HT-29 (cell line): ENCODE measurements around the gene PTPRJ. TPM values are rescaled to one million over a fixed set of nuclear protein-coding genes. Genes with fewer than 3 reads are reported as not detected.

Experiments
- DNase-seq: peaks from one replicate; pipeline ENCODE4 v3.0.0-alpha.2; 2015; ENCODE audit warnings: low spot score
- total RNA-seq: library from RNA; depleted of rRNA; stranded (reverse); fragments of >200 nt; shearing (Covaris generic); gene quantifications from 2 replicates; pipeline ENCODE4 v1.2.3, GENCODE V29; 2014

PTPRJ gene
- total RNA-seq, 1 experiment from 2014 or later: 11.6 TPM

DNA sequence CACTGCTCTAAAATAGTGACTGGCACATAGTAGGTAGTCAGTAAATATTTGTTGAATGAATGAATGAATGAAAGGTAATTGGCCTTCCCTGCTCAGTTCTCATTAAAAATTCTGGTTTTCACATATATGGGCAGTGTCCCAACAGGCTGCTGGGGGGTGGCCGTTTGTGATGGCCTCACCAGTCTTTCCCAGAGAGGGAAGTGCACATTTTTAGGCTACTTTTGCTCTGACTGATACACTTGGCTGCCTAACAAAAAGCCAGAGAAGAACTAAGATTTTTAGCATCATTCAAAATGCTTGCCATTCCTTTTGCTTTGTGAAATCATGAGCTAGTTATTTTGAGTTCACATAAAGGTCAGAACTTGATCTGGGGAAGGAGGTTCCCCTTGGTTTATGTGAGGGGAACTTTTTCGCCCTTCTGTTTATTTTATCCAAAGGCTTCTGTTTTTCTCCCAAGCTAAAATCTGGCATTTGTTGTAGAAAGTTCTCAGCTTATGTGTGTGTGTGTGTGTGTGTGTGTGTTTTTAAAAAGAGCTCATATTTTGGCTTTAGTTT lies 83.1 kb downstream of the PTPRJ start:
- DNase-seq: no peak

DNA sequence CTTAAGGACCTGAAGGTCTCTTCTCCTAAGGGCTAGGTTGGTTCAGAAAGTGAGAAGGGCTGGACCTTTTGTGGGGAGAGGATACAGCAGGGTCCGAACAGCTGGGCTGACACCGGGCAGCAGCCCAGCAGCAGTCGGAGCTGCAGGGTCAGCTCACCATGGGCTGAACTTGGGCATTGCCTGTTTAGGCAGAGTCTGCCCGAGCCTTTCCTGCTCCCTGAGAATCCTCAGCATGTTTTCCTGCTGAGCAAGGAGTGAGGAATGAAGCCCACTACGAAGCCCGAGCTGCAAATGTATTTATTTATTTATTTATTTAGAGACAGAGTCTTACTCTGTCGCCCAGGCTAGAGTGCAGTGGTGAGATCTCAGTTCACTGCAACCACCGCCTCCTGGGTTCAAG lies 83.9 kb downstream of the PTPRJ start:
- DNase-seq: no peak

DNA sequence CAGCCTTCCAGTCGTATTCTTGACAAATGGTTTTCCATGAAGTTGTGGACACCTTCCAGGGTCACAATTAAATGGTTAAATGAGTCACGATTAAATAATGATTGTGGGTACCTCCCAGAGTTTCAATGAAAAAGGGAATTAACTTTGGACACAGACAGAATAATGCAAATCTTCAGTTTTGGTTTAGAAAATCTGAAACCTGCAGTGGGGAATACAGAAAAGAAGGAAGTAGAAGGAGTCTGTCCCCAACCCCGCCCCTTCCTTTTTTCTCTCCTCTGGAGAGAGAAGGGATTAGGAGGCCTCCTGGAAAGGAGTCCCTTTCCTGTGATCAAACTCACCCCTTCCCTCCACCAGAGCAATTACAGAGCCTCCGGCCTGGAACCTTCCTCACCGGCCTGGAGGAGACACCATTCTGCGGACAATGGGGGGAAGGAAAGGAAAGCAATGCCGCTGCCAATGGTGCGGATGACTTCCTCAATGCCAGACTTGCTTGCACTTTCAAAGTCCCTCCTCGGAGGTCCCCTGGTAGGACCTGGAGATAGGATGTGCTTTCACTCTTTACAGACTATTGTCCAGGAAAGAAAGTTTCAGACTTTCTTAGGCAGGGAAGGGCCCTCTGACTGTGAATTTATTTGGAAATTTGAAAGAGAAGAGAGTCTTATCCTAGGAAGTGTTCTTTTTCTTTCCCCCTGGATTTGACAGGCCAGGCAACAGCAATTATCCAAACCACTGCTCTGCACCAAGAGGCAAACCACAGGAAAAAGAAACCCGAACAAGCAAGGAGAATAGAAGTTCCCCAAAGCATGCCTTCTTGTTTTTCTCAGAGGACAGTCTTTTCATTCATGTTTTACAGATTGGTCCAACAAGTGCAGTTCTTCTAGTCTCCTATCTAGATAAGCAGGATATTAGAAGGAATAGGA lies 86.8 kb downstream of the PTPRJ start:
- no peak for DNase-seq

DNA sequence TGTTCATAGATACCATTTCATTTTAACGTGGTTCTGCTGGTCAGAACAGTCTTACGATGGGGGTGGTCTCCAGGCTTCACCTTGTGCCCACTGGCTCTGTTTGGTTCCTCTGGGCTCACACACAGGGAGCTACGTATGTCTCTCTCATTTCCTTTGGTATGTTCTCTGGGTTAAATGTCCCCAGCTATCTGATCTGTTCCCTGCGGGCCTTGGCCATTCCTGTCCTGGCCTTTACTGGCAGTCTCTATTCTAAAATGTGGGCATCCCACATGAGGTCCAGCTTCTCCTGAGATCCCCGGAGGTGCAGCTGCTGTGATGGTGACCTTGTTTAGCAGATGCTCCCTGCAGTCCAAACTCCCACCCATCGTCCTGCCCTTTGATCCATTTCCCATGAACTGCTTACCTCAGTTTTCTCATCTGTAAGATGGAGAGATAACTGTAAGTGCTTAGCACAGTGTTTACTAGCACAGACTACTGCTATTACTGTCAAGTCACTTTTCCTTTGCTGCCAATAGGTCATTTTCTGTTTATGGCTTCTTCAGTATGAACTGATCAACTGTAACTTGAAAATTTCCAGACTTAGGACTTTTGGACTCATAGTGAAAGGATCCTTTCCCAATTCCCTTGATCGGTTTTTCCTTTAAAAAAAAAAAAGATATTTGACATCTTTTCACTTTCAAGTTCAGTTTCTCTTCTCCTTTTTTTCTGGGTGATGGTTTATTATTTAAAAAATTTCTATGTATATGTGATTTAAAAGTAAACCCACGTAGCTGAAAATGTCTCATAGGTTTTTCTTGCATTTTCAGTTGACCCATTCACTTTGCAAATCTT lies 92.9 kb downstream of the PTPRJ start:
- DNase-seq: no peak

DNA sequence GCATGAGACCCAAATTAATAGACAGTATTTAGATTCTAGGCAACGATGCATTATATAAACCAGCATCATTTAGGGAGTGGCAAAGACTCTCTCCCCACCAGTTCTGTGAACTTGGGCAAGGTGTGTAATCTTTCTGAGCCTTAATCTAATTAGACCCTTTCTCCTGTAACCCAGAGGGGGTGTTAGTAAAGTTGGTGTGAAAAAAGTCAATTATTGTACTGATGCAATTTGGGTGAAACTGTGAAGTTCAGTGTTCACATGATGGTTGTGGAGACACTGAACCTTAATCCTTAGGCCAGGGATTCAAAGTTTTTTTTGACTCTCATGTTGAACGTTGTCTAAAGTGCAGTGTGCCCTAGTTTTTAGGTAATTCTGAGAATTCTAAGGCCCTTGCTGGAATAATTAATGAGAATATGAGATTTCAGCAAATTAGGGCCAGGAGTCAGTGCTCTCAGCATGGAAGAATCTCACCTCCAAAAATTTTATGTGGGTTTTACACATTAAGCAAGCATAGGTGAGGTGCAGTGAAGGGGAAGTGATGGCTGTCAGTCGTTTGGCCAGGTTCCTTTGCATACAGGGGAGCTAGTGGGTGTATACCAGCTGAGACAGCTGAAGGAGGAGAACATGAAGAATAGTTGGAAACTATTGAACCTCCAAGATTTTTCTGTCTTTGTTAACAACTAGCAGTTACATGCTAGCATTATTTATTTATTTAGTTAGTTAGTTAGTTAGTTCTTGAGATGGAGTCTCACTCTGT lies 94.2 kb downstream of the PTPRJ start:
- no peak for DNase-seq

DNA sequence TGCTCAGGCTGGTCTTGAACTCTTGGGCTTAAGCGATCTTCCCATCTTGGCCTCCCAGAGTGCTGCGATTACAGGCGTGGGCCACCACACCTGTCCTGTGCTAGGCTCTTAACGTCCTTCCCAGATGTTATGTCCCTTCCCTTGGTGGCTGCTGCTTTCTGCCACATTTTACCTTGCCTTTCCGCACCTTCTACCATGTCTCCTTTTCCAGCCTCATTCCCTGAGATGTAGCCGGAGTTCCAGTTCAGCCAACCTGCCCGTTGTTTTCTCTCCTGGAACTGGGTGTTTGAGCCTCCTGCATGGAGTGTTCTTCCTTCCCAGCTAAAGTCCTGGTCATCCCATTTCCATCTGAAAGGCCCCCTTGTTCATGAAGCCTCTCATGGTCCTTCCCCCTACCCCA lies 95.3 kb downstream of the PTPRJ start:
- DNase-seq: no peak

DNA sequence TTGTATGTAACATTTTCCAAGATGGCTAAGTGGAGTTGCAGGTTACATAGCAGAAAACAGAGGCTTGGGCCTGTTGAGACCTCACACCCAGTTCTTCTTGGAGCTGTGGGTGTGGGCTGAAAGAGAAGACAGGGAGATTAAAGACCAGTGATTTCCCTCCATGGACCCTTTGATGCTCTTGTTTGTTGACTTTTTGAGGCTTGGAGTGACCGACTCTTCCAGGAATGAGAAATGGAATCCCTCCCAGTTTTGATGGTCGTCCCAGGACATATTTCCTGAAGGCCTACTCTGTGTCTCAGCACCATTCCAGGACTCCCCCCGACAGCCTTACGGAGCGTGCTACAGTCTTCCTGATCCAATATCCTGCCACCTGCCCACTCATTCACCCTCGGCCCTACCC lies 96.9 kb downstream of the PTPRJ start:
- DNase-seq: no peak

DNA sequence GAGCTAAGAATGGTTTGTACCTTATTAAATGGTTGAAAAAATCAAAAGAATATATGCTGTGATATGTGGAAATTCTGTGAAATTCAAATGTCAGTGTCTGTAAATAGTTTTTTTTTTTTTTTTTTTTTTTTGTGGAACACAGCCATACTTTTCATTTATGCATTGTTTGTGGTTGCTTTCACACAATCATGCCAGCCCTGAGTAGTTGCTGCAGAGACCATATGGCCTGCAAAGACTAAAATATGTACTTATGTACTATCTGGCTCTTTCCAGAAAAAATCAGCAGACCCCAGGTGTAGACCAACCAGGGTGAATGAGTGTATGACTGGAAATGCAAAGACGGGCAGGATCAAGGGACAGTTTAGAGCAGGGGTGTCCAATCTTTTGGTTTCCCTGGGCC lies 98.3 kb downstream of the PTPRJ start:
- DNase-seq: no peak

DNA sequence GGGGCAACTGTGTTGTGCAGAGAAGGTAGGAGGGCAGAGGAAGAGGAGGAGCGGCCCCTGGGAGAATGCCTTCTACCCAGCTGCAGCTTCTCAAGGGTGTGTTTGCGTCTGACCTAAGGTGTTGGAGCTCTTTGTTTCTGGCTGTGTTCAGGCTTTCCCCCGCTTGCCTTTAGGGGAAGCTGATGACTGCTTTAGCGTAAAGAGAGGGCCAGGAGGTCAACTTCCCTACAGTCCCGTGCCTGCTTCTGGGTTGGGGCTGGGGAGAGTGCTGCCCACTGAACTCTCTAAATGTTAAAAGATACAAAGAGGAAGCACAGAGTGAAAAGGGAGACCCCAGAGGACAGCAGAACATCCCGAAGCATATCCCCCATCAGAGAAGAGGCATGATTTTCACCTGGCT lies 99.2 kb downstream of the PTPRJ start:
- DNase-seq: no peak

DNA sequence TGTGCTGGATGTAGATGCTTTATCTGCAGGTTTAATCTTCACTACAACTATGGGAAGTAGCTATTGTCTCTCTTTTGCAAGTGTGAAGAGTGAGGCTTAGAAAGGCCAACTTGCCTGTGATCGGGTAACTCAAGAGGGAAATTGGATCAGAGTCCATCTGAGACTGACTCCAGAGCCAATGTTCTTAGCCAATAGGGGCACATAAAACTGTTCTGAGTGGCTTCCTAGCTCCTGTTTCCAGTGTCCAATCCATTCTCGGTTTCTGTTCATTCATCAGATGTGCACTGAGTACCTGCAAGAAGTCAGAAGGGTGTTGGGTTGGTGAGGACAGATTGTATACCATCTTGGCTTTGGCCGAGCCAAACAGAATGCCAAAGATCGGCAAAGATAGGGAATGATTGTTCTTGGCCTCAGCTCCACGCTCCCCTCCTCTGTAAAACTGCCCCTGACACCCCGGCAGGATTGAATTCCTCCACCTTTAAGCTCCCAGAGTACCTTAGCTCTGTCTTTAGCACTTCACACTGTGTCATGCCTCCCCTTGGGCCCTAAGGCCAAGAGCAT lies 100.0 kb downstream of the PTPRJ start:
- DNase-seq: no peak

DNA sequence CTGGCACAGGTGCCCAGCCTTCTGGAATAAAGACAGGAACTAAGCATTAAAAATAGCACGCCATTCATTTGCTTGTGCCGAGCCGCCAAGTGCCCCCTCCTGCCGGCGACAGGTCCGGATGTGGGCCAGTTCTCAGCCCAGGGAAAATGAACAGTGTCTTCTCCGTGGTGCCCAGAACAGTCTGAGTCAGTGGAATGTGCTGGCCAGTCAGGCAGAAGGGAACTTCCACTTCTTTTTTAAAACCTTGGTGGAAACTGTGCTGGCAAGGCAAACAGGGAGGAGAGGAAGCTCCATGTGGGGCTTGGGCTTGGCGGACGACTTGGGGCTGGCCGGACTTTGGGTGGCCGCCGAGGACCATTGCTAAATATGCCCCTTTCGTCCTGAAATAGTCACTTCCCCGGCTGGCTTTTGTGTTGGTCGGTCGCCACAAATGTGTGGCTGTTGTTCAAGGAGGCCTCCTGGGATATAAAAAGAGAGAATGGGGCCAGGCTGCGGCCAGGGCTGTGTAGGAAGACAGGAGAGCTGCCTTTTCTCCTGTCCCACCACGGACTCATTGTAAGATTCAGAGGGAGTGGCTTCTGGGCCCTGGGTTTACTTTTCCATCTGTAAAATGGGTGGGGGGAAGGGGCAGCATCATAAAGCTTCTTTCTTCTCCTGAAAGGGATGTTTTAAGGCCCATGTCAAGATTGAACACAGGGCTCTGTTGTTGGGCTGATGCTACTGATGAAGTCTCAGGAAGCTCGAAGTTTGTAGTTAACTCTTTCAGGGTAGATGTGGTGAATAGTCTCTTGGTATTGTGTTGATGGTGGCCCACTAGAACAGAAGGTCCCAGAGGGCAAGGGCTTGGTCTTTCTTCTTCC lies 101.0 kb downstream of the PTPRJ start:
- no peak for DNase-seq

DNA sequence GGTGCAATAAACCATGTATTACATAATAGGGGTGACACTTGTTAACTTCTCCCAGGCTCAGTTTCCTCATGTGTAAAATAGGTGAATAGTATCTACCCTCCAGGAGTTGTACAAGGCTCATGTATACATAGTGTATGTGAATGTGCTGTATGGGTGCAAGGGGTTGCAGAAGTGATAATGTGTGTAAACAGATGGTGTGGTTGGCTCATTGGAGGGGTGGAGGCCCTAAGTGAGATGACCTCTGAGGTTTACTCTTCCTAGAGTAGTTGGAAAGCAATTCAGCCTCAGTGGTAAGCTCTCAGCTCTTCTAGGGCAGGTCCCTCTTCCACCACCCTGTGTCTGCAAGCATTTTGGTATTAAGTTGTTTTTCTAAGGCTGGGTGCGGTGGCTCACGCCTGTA lies 102.4 kb downstream of the PTPRJ start:
- no peak for DNase-seq

DNA sequence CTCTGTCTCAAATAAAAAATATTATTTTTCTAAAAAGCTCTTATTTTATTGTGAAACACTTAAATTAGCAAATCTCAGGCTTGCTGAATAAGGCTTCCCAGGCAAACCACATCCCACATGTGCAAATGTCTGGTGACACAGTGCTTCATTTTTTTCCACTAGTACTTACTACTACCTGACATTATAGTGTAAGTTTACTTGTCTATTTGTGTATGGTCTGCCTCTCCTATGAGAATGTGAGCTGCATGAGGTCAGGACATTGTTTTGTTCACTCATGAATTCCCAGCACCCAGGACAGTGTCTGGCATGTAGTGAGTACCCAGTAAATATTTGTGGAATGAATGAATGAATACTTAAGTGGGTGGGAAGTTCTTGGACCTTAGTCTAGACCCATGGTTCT lies 103.1 kb downstream of the PTPRJ start:
- DNase-seq: no peak

DNA sequence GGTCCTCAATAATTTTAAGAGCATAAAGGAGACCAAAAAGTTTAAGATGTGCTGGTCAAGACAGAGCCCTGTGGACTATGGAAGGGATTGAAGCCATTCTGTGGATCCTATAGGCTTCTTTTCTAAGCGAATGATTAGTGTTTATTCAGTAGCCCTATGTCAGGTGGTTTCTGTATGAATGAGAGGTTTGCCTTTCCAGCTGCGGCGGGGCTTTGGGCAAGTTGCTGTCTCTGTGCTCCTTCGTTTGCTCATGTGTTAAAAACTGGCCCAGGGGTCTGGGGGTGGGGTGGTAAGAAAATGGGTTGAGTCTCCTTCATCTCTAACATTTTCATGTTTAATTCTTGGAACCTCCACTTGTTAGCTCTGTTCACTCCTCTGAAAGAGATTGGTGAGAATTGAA lies 105.3 kb downstream of the PTPRJ start:
- no peak for DNase-seq

- no peak for DNase-seq
These were observed 107.1 kb downstream of the PTPRJ start for GRCh38 chr11:48087422-48087821.

DNA sequence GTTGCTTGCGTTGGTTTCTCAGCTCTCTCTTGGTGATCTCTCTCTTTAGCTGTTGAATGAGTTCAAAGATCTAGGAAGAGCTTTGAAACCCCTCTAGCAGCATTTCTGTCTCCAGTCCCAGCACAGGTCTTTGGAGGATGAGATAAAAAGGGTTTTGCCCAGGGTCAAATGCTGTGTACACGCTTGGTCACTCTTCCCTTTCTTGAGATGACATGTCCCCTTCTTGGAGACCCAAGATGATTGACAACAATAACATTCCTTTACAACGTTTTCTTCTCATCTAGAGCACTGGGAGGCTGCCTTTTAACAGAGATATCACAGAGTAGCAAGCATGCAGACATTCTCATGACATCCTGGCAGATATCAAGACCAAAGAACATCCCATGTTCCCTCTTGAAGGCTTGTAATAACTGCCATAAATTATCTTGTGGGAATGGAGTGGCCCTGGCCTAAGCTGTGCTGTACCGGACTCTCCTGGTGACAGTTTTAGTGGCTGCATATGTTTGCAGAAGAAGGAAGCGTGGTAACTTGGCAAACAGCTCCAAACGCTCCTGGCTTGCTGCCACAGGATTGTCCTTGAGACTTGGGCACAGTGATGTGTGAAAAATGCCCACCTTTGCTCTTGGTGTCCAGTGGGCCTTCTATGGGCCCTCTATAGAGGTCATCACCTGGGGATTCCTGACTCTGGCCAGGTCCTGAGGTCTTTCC lies 107.8 kb downstream of the PTPRJ start:
- DNase-seq: peak; percentile 85

DNA sequence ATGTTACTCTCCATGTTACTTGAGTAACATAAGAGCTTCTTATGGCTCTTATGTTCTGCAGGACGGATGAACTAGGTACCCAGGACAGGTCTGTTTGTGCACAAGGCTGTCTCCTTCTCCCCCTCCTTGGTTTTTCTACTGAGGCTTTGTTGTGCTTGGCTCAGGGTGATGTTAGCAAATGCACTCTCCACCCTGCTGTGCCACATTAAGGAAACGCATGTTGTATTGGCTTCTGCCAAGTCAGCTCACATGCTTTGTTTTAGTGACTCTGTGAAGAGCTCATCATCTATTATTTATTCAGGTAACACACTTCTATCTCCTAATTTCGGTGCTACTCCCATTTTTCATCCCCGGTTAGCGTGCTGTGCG lies 108.3 kb downstream of the PTPRJ start:
- no peak for DNase-seq

DNA sequence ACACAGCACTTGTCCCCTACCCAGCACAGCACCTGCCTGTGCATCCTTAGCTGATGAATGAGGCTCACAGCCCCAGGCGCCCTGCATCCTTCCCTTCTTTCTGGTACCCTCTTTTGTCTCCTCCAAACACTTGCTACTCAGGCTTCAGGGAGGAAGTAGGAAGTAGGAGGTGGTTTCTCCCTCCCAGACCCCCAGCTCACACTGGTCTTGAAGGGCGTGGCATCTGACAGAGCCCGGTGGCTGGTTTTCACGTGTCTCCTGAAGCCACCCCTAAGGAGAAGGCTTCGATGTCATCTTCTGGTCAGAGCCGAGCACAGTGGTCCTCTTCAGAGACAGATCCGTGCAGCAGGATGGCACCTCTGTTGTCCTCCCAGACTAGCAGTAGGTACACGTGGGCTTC lies 109.8 kb downstream of the PTPRJ start:
- no peak for DNase-seq

- DNase-seq: no peak
These were observed 111.2 kb downstream of the PTPRJ start for GRCh38 chr11:48091426-48092102.
